OCI-M2 (cell line): ENCODE measurements around the gene MED27.

Experiments
- DNase-seq: peaks from one replicate; lab custom pipeline; 2025; ENCODE audit not compliant: unreplicated experiment; lab: John Stamatoyannopoulos, UW

Gene MED27

DNA sequence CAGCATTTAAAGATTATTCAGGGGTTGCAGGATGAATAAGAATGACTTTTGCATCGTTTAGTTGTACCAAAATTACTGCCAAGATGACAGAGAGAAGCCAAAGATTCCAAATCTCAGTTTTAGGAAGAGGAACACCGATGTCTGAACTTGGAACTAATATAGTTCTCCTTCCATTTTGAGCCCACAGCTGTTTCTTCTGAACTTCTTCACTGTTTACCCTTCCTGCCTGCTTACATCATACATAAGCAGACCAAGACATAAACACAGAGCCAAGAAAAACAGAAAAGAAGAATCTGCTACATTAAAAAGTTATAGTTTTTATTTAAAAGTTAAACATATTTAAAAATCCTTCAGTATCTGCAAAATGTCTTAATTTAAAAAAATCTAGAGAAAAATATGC lies 192.8 kb downstream of the MED27 start:
- DNase-seq, result no peak

DNA sequence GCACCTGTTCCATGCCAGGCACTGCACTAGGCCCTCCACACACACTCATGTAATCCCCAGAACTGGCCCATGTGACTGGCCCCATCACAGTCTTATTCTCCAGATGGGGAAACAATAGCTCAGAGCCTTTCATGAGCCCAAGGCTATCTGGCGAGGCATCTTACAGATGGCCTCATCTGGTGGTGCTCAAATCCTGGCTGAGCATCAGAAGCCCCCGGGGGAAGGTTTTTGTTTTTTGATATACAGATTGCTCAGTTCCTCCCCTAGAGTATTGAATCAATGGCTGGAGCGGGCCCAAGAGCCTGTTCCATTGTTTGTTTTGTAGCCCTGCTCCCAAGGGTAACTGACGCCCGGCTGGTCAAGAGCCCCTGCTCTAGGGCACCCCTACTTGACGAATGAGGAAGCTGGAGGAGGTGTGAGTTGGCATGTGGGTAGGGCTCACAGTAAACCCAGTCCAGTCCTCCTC lies 194.5 kb downstream of the MED27 start:
- no peak for DNase-seq

DNA sequence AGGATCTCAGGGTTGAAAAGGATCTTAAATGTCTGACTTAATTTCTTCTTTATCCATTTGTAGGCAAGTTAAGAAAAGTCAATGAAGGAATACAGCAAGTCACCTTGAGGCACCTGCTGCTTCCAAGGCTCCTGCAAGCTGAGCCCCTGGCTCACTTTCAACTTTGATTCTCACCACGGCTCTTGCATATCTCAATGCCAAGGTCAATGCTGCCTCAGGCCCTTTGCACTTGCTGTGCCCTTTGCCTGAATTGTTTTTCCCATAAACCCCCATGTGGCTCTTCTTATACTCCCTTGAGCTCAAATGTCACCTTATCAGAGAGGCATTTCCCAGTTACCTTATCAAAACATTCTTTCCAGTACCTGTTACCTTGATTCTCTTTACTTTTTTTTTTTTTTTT lies 195.4 kb downstream of the MED27 start:
- no peak for DNase-seq

DNA sequence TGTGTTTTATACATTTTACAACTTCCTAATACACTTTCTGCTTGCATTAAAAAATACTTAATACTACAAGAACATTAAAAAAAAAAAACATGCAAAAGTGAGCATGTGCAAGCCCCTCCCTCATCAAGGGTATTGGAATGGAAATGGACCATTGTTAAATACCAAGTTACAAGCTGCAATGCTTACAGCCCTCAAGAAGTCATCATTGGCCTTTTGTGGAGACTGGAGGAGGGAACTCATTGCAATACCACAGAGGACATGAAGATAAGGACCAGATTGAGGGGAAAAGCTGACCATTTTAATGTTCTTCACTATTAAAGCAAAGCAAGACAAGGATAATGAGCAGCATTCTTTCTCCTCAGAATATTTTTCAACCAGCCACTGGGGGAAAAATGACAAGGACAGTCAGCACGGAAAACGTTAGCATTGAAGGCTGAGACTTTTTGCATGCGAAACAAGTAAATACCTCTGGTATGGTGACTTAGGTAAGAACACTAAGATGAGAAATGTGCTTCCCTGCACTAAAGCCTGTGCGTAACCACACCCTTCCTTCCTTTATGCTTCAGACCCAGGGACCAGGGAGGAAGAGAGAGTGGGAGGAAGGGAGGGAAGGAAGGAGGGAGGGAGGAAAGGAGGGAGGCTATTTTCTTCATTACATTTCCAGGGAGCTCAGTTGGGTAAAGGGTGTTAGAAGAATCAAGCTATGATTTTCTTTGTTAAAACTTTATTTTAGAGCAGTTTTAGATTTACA lies 198.7 kb downstream of the MED27 start:
- no peak for DNase-seq

DNA sequence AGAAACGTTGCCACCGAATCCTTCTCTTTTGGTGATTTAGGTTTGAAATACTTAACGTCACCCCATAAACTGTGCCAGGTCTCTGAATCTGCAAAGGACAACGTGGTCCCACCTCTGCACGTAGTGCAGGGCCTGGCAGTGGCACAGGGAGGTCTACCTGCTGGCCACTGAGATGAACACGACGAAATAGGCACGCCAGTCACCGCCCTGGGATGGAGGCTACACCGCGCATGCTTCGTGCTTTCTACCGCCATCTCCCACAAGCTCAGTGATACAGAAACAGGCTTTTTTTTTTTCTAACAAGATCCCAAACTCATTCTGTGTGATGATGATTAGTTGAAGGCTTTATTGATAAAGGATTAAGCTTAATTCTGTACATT lies 199.8 kb downstream of the MED27 start:
- no peak for DNase-seq

DNA sequence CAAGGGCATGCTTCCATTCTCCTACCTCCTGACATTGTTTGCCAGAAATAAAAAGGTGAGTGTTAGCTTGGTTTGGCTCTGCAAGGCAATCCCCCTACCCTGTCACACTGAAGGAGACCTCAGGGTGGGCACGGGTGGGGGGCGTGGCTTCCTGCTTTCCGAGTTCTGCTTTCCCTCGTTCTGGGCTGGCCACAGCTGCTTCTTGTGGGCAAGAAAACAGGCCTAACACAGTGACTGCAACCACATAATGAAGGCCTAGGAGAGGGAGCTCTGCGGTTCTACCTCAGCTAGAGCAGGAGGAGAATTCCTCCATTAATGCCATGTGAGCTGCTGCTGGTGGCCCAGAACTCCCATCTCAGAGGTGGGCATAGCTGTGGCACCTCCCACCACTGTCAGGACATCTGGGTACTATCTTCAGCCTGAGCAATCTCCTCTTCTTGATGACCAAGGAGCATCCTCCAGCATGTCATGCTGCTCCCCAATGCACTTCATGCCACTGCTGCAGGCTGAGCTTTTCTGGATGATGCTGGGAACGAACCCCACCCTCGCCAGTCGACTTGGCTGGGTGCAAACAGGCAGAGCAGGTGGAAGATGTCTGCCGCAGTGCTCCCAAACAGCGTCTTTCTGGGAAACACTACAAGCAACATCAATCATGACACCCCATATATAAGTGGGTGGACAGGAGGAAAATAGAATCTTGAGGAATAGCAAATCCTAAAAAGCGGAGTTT lies 200.3 kb downstream of the MED27 start:
- DNase-seq, result no peak

DNA sequence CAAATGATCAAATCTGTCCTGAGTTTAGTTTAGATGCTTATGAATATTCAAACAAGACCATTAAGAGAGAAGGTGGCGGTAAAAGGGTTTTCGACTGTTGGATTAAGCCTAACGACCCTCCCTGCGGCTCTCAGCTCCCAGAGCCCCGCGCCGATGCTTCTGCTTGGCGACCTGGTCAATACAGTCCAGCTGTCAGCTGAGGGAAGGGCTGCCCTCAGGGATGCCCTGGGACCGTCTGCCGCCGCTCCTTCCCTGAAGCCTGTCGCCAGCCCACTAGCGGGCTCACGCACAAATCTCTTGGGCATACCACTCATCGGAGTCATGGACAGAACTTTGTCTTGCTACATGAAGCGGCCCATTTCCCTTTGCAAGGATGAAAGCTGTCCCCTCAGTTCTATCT lies 203.2 kb downstream of the MED27 start:
- no peak for DNase-seq

DNA sequence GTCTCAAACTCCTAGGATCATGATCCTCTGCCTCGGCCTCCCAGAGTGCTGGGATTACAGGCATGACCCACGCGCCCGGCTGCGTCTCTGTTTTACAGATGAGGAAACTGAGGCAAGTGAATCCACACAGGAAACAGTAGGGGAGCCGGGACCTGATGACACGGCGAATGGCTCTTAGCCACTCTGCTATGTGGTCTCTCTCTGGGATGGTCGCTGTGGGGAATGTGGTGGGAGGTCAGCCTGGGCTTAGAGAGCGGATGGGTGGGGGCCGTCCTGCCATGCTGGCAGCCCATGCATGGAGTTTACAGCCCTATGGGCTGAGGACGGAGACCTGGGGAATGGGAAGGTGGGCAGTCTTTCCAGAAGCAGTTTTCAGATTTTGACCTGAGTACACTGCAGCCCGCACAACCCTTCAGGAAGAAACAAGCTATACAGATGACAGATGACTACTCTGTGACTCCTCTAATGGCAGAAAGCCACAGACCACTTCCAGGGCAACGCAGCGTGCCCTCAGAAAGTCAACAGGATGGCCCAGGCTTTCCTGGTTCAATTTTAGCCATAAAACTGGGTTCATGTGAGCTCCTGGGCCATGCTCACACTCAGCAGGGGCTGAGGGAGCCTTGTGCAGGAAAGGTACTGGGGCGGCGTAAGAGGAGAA lies 203.7 kb downstream of the MED27 start:
- no peak for DNase-seq

DNA sequence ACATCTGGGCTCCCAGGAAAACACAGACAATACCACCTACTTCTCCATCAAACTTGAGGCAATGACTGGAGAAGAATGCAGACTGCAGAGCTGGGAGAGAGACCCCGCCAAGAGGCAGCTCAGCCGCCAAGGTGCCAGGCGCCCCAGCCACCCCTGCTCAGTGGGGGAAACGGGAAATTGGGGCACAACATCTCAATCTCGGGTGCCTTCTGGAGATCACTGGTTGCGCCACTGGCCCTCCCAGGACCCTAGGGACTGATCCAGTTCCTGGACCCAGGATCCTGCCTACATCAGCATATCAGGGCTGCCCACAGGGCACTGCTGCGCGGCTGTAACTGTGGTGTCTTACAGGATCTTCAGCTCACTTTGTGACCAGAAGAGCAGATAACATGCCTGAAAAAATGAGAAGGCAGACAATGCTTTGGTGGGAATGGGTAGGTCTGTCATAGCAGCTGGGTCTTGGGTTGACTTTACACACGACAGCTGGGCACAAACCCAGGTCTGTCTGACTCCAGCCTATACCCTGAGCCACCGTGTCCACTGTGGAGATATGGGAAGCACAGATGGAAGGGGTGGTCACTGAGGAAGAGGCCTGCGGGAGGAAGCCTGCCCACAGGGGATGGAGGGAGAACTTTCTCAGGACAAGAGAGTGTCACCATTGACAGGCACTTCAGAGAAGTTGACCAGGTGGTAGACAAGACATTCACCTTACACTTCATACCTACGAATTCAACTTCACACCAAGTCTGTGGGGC lies 204.6 kb downstream of the MED27 start:
- DNase-seq, result no peak

DNA sequence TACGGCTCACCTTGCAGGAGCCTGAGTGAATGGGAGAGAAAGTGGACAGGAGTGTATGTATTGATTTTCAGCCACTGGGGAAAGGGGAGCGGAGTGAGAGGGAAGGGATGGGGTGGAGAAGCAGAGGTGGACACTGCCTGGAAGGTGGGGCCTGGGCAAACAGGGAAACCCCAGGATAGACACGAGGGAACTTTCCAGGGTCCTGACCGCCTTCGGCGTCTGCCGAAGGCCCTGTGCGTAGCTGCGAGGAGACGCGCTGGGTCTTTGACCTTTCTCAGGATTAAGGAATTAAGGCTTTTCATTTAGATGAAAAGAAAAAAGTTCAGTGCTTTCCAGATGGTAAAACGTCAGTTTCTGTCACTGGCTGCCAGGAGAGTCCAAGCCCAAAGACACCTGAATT lies 205.2 kb downstream of the MED27 start:
- DNase-seq, result no peak

DNA sequence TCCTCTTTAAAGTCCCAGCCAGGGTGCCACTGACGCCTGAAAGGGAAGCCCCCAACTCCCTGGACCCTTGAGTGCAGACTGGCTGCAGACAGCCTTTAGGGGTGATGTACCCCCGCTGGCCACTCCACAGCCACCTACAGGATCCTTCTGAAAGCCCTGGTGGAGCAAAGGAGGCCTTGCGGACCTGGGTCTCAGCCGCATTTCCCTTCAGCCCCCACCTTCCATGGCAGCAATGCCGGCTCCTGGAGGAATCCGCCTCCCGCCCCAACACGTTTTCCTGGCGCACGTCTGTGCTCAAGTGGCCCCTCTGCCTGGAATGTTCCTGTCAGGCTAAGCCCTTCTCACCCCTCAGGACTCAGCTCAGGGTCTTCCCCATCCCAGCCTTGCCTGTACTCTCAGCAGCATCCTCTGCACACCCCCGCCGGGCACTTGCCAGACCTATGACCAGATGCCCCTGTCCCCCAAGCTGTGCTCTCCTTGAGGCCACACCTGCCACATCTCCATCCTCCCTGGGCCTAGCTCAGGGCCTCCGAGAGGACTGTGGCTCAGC lies 205.7 kb downstream of the MED27 start:
- DNase-seq, result no peak

DNA sequence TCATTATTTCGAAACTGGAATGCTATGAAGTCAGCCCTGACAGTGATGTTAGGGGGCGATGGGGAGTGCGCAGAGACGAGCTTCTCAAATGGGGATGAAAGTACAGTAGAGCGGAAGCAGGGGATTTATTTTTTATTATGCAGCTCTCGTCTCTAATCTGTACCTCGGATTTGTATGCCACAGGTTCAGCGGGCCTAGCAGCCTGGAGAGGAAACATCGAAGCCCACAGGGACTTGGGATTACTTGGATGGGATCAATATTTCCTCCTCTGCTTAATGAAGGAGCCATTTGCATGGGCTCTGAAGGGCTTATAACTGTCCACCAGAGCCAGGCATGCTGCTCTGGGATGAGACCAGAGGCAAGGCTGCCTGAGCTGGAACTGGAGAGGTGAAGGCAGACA lies 206.3 kb downstream of the MED27 start:
- DNase-seq, result no peak

DNA sequence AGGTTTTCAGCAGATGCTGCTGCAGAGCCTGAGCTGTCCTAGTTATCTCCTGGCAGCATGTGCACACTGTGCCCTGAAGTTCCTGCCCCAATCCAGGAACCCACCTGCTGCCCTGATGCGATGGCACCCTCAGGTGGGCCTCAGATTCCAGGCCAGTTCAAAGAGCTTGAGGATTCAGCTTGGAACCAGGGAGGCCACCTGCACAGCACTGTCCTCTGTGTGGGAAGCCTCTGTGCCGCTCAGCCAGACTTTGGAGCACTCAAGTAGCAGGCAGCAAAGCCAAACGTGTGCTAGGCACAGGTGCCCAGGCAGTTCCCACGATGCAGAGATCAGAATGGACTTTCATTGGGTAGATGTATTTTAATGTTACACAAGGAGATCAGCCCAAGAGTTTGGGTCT lies 207.0 kb downstream of the MED27 start:
- DNase-seq, result no peak

DNA sequence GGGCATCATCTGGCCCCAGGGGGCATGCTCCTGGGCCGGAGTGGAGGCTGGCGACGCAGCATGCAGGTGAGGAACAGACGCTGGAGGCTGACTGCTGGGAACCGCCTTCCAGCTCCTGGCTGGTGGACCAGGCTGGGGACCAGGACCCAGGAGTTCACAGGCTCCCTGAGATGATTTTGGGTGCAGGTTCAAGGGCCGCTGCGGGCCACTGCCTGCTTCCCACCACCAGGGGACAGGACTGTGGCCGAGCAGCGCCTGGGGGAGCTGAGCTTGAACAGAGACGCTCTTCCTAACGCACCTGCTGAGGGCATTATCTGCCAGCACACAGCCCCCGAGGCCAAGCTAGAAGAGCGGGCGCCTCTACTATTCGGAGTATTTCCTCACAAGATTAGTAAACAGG lies 207.7 kb downstream of the MED27 start:
- DNase-seq, result no peak

DNA sequence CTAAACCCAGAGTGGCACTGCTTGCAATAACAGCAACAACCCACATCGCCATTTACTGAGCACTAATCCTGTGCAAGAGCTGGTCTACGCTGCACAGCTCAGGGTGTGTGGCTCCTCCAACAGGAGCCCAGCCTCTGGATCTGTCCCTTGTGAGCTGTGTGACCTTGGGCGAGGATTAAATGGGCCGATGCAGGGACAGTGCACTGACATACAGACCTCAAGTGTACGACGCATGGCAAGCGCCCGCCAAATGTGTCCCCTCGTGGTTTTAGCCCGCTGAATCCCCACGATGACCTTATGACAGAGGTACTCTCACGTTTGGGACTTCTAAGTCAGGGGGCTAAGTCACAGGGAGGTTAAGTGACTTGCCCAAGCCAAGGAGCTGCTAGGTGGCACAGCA lies 209.5 kb downstream of the MED27 start:
- DNase-seq, result no peak

DNA sequence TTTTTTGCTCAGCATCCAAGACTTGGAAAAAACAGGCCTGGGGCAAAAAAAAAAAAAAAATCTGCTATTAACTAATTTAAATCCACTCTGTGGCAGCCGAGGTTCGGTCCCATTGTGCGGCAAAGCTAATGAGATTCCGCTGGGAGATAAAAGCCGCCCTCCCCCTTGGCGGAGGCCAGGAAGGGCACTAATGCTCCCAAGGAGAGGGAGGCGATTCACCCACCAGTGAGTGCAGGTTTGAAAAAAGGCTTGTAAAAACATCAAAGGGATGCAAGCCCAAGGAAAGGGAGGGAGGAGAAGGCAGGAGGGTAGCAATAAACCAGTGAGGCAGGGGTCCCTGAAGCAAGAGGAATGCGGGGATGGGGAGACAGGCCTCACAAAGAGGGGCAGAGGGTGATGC lies 210.3 kb downstream of the MED27 start:
- no peak for DNase-seq

DNA sequence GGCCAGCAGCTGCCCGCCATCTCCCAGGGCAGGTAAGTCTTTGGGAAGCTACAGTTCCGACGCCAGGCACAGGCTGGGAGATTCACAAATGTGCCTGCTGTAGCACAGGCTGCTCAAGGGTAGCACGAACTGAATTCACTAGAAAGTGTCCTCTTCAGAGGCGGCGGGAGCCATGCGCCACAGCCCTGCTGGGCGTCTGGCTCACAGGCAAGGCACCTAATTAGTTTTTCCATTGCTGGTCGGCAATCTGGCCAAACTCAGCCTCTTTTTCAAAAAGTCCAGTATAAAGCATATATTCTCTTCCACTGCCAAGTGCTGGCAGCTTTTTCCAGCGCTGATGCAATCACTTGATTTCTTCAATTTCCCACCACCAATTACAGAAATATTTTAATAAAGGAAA lies 210.9 kb downstream of the MED27 start:
- DNase-seq, result no peak

DNA sequence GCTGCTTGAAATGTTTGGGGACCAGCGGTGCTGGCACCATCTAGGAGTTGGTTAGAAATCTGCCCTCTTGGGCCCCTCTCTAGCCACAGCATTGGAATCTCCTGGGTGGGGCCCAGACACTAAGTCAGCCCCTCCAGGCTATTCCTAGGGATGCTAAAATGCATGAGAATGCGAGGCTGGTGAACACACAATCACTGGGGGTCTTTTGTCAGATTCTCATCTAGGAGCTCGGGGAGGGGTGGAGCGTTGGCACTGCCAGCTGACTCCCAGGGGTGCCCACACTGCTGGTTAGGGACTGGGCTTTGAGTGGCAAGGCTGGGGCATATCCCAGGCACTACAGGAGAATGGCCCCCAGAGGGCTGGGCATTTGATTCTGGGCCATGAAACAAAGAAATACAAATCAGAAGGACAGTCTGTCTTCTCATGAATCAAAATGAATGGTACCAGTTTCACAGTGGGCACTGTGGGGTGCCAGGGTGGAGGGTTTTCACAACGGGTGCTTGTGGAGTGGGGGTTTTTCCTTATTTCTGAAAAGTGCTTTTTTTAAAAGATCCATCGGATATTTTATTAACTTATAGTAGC lies 212.0 kb downstream of the MED27 start:
- DNase-seq, result no peak

DNA sequence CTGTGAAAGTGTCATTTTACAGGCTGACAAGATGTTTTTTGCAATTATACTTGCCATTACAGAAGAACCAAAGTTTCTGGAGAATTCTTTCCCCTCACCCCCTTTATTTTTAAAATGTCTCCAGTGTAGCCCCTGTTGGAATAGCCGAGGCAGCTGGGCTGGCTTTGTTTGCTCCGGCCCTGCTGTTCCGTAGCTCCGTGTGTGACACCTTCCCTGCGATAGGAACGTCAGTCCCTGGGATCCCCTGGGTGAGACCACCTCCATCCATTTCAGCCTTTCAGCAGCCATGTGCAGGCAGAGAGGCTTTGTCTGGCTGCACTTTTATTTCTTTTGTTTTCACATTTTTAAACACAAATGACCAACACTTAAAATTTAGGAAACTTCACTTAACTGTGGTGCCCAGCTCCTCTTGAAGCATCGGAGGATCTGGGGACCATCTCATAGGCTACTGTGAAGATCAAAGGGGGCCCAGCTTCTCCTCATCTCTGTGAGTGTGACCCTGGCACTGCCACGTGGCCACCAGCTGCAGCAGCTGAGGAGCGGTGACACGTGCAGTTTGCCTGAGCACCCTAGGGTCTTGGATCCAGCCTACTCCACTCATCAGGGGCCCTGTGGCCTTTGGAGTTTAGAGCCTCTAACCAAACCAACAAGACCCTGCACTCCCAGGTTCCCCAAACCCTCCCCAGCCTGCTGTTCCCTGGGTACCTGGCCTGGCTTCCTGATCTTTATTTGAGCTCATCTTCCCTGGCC lies 214.0 kb downstream of the MED27 start:
- no peak for DNase-seq

DNA sequence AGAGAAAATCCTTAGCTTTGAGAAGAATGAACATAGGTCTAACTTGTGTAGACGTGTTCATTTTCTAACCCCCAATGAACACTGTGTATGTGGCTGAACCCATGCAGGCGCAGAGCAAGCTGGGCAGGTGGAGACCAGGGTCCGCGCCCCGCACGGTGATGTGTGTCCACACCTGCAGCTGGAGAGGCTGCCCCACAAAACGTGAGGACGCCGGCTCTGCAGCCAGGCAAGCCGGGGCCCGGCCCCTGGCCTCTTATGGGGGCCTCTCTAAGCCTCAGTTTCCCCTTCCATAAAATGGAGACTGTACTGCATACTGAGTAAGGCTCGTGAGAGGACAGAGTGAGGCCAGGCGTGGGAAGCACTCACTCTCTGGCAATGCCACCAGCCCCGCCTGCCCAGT lies 215.1 kb downstream of the MED27 start:
- DNase-seq, result no peak
